Stimulated activated effector memory CD8-positive, alpha-beta T cell treated with anti-CD3 and anti-CD28 coated beads, Interleukin-12 subunit alpha, Interleukin-12 subunit beta, amount 100 ng/mL, for 72 hours (primary cell): ENCODE measurements around the gene IL18BP.

Source experiments
- ATAC-seq: fragments of 150-1000 bp; cut with Tn5 transposase; 2 replicates; pipeline ENCODE4 v1.10.0; 2021
- DNase-seq, 2 donors: peaks; one replicate each; pipeline ENCODE4 v3.0.0; 2021 to 2022; ENCODE audit warnings: low spot score in 2 of 2
- H3K27ac Mint-ChIP-seq: one replicate; pipeline ENCODE4 v1.8.0; 2022; ENCODE audit warnings: mild to moderate bottlenecking, mixed read lengths
- H3K36me3 Mint-ChIP-seq: one replicate; pipeline ENCODE4 v1.8.0; 2022; ENCODE audit warnings: mild to moderate bottlenecking, mixed read lengths
- H3K4me1 Mint-ChIP-seq: one replicate; pipeline ENCODE4 v1.8.0; 2022; ENCODE audit warnings: mixed read lengths
- H3K4me3 Mint-ChIP-seq: one replicate; pipeline ENCODE4 v1.8.0; 2022; ENCODE audit warnings: mild to moderate bottlenecking, mixed read lengths
- H3K9me3 Mint-ChIP-seq: one replicate; pipeline ENCODE4 v1.8.0; 2022; ENCODE audit warnings: mixed read lengths

Gene IL18BP

GRCh38 chr11:72002841-72003775 is 4.4 kb downstream of the IL18BP start:
- DNase-seq (no peak), ATAC-seq (no peak)
- Mint-ChIP-seq H3K4me3 (no peak overlapping the region), H3K27ac (peak overlapping the region; percentile 98), H3K9me3 (no peaks in the 10 kb centered on the region), H3K36me3 (peaks cover 92% of the 10 kb centered on the region), H3K4me1 (peaks cover 38% of the 10 kb centered on the region)

- Mint-ChIP-seq H3K36me3 (peaks cover 92% of the 10 kb centered on the region), H3K4me1 (peaks cover 32% of the 10 kb centered on the region), H3K9me3 (no peaks in the 10 kb centered on the region), H3K4me3 (no peak overlapping the region), H3K27ac (peak overlapping the region; percentile 98)
- DNase-seq (no peak), ATAC-seq (no peak)
Observed at GRCh38 chr11:72003776-72004171, 5.1 kb downstream of the IL18BP start.

GRCh38 chr11:72004515-72005346 is 6.0 kb downstream of the IL18BP start:
- ATAC-seq: no peak
- H3K4me1 Mint-ChIP-seq: peaks cover 27% of the 10 kb centered on the region
- no peak overlapping the region for H3K4me3 Mint-ChIP-seq
- no peak for DNase-seq
- H3K27ac Mint-ChIP-seq: peak overlapping the region; percentile 98
- peaks cover 95% of the 10 kb centered on the region for H3K36me3 Mint-ChIP-seq
- H3K9me3 Mint-ChIP-seq: no peaks in the 10 kb centered on the region

GRCh38 chr11:72005347-72006260 is 6.9 kb downstream of the IL18BP start:
- Mint-ChIP-seq H3K4me3 (no peak overlapping the region), H3K9me3 (no peaks in the 10 kb centered on the region), H3K4me1 (peaks cover 18% of the 10 kb centered on the region), H3K27ac (peak overlapping the region; percentile 88), H3K36me3 (peaks cover 97% of the 10 kb centered on the region)
- ATAC-seq (no peak), DNase-seq (no peak)

- Mint-ChIP-seq H3K4me3 (no peak overlapping the region), H3K4me1 (peaks cover 17% of the 10 kb centered on the region), H3K9me3 (no peaks in the 10 kb centered on the region), H3K27ac (peak overlapping the region; percentile 88), H3K36me3 (peaks cover 97% of the 10 kb centered on the region)
- ATAC-seq (no peak), DNase-seq (no peak)
Observed at GRCh38 chr11:72006309-72007088, 7.8 kb downstream of the IL18BP start.

- ATAC-seq: no peak
- DNase-seq: no peak
- Mint-ChIP-seq H3K4me1 (peaks cover 11% of the 10 kb centered on the region), H3K27ac (peak overlapping the region; percentile 88), H3K4me3 (no peak overlapping the region), H3K9me3 (no peaks in the 10 kb centered on the region), H3K36me3 (peaks cover 97% of the 10 kb centered on the region)
Observed at GRCh38 chr11:72007089-72007476, 8.4 kb downstream of the IL18BP start.

- Mint-ChIP-seq H3K27ac (peak overlapping the region; percentile 88), H3K4me3 (no peak overlapping the region), H3K9me3 (no peaks in the 10 kb centered on the region), H3K36me3 (peaks cover 97% of the 10 kb centered on the region), H3K4me1 (peaks cover 6% of the 10 kb centered on the region)
- ATAC-seq: no peak
- DNase-seq: no peak
Observed at GRCh38 chr11:72007587-72007986, 8.9 kb downstream of the IL18BP start.

GRCh38 chr11:72008728-72009127 is 10.0 kb downstream of the IL18BP start:
- no peaks in the 10 kb centered on the region for H3K9me3 Mint-ChIP-seq
- peak overlapping the region; percentile 88 for H3K27ac Mint-ChIP-seq
- DNase-seq: no peak
- no peak for ATAC-seq
- peaks cover 9% of the 10 kb centered on the region for H3K4me1 Mint-ChIP-seq
- H3K36me3 Mint-ChIP-seq: peaks cover 97% of the 10 kb centered on the region
- no peak overlapping the region for H3K4me3 Mint-ChIP-seq

- peaks cover 97% of the 10 kb centered on the region for H3K36me3 Mint-ChIP-seq
- no peak for DNase-seq
- no peaks in the 10 kb centered on the region for H3K9me3 Mint-ChIP-seq
- no peak for ATAC-seq
- H3K27ac Mint-ChIP-seq: peak overlapping the region; percentile 59
- no peak overlapping the region for H3K4me3 Mint-ChIP-seq
- peaks cover 14% of the 10 kb centered on the region for H3K4me1 Mint-ChIP-seq
Observed at GRCh38 chr11:72009156-72009555, 10.4 kb downstream of the IL18BP start.

GRCh38 chr11:72010529-72011233 is 12.0 kb downstream of the IL18BP start:
- no peak for ATAC-seq

GRCh38 chr11:72012091-72012630 is 13.5 kb downstream of the IL18BP start:
- H3K9me3 Mint-ChIP-seq: no peaks in the 10 kb centered on the region
- H3K27ac Mint-ChIP-seq: peak overlapping the region; percentile 72
- H3K4me3 Mint-ChIP-seq: no peak overlapping the region
- H3K36me3 Mint-ChIP-seq: peaks cover 97% of the 10 kb centered on the region
- peaks cover 30% of the 10 kb centered on the region for H3K4me1 Mint-ChIP-seq
- ATAC-seq (no peak), DNase-seq (no peak)

More at GRCh38 chr11:72010529-72011233, 12.0 kb downstream of the IL18BP start:
- DNase-seq: no peak
- no peaks in the 10 kb centered on the region for H3K9me3 Mint-ChIP-seq
- H3K36me3 Mint-ChIP-seq: peaks cover 97% of the 10 kb centered on the region
- no peak overlapping the region for H3K4me3 Mint-ChIP-seq
- H3K27ac Mint-ChIP-seq: peak overlapping the region; percentile 59
- peaks cover 29% of the 10 kb centered on the region for H3K4me1 Mint-ChIP-seq

GRCh38 chr11:72012897-72013721 is 14.4 kb downstream of the IL18BP start:
- Mint-ChIP-seq H3K27ac (peak overlapping the region; percentile 91), H3K36me3 (peaks cover 97% of the 10 kb centered on the region), H3K4me1 (peaks cover 30% of the 10 kb centered on the region), H3K9me3 (no peaks in the 10 kb centered on the region), H3K4me3 (no peak overlapping the region)
- no peak for ATAC-seq
- DNase-seq: no peak
